Hindlimb muscle (tissue), 1 donor: ENCODE data around the gene OR13C3. TPM values are rescaled to one million over a fixed set of nuclear protein-coding genes. Genes with fewer than 3 reads are reported as not detected.
A peak's percentile ranks its signal among the peaks of the same experiment; 100 is the strongest.
"Not testable (repeated sequence)": the region's sequence is repeated elsewhere in the genome, so short reads cannot be mapped to it uniquely, and the experiment has no call there.

Experiments
- DNase-seq: peaks from one replicate; pipeline ENCODE4 v3.0.0-alpha.2; 2013
- polyA plus RNA-seq: library from polyadenylated mRNA; unstranded; fragments of 120-200 nt; gene quantifications from one replicate; pipeline ENCODE4 v1.2.1, GENCODE V29; 2013; ENCODE audit not compliant: insufficient read length

The OR13C3 gene
- not detected for polyA plus RNA-seq

DNA sequence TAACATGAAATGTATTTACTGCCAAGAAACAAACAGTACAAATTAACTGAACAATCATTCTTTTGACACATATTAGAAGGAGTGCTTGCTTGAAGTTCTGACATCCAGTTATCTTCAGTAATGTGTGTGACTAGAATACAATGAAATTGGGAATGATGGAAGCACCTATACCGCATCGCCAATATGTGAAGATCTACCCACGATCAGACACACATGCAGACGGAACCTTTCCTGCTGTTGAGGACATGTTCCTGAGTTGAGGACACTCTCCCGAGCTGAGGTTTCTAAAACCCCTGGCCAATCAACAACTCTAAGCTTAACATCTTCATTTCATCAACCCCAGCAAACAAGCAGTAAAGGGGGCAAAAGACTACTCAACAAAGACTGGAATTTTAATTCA lies at the start of gene OR13C3:
OR13C3 (minus strand) TSS at position 101 of the 400 bp plus-strand sequence. CDS start 133 bp downstream, outside the sequence.
- DNase-seq, result no peak

DNA sequence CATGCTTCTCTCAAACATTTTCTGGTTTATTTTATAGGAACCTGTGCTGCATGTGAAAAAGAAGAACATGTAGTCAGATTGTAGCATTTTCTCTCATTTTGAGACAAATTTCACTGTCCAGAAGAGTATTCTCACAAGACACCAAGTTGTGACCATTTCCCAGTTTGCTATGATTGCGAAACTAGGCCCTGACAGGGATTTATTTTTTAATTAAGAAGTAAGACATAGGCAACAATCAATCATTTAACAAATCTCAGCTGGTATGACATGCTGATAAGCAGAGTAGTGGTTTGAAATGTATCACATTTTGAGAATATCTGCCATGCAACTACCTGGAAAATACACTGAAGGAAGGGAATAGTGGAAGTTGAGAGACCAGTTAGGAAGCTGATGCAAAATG lies 43.9 kb upstream of the OR13C3 start:
- no peak for DNase-seq

DNA sequence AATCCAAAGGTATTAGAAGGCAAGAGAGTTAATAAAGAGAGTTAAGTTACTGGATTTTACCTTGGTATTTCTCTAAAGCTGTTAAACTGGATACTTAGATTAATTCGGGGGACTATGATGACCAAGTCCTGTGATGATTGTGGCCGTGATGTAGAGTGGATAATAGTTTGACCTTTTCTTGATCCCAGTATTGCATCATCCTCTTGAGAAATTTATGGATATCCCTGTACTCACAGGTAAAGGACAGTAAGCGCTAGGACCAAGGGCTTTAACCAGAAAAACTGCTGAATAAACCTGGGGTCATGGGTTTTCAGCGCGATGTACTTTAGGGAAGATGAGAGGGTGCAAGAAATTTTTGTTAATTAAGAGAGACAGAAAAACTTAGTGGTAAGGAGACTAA lies 40.6 kb upstream of the OR13C3 start:
- no peak for DNase-seq

DNA sequence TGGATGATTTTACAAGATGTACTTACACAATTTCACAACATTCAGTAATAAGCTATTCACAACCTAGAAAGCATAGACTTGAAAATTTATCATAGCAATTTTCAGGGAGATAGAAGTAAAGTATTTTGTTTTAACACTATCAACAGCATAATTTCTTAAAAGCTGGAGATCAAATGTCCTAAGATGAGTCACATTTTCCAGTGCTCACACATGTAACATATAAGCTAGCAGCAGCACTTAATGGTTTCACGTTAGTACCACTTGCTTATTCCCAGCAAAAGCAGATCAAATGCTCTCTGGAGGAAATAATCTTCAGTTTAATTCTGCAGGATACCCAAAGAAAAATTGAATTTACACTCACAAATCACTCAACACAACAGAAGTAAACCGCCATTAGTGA lies 38.8 kb upstream of the OR13C3 start:
- DNase-seq, result no peak

DNA sequence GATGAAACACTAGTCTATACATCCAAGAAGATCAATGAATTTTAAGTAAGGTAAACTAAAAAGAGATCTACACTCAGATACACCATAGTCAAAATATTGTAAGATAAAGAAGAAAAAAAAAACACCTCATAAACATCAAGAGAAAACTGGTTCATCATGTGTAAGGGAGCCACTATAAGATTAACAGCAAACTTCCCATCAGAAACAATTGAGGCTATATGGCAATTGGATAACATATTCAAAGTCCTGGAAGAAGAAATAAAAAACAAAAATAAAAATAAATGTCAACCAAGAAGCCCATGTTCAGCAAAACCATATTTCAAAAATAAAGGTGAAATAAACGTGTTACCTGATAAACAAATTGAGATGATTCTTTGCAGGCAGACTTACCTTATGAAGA lies 36.0 kb upstream of the OR13C3 start:
- no peak for DNase-seq

DNA sequence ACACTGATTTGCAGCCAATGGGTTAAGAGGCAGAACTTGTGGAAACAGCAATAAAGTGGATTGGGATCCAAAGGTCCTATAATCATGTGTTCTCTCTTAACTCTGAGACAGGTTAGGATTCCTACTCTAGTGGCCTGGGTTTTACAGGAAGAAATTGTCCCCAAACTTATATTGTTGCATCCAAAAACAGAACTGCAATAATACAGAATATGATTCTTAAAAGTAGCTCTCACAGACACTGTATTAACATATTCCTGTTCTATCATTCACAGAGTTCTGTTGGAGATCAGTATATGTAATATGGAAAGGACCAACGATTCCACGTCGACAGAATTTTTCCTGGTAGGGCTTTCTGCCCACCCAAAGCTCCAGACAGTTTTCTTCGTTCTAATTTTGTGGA lies 32.2 kb upstream of the OR13C3 start, which contains the start of gene OR13C8:
OR13C8 (plus strand) TSS at position 301 of the 400 bp plus-strand sequence; CDS start at position 301, 0 bp downstream.
- DNase-seq, result no peak

DNA sequence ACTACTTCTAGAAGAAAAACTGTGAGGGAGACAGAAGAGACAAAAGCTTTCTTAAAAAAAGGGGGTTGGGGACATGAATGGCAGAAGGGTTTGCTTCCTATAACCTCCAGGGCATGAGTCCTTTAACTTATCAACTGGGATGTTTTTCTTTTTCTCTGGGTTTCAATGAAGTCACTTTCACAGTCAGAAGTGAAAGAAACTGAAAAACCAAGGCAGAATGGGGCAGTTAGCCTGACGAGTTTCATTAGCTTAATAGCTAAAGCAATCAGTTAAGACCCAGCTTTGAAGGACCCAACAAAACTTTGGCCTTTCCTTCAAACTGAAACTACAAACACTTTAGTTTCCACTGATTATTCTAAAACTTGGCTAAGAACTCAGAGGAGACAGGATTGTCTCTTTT lies 27.7 kb upstream of the OR13C3 start:
- no peak for DNase-seq

DNA sequence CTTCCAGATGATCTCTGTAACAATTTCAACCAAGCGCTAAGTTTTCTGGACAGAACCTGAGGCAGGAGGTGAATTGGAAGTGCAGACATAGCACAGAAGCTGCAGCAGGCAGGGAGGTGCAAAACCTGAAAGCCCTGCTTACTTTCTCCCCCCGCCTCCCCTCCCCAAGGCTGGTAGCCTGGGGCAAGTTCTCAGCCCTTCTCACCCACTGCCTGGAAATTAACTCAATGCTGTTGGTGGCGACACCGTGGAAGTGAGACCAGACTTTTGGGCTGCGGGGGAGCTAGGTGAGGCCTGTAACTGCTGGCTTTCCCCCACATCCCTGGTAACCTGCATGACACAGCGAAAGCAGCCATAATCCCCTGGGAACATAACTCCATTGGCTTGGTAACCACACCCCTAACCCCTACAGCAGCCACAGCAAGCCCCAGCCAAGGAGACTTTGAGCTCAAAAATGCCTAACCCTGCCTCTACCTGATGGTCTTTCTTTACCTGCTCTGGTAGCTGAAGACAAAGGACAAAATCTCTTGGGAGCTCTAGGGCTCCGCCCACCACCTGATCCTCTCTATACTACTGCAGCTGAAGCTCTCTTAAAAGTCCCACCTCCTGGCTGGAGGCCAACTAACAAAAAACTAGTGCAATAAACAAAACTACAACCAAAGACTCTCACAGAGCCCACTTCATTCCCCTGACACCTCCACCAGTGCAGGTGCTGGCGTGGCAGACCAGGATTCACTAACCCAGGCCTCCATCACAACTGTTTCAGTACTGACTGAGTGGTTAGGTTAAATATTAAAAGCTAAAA lies 20.4 kb upstream of the OR13C3 start:
- no peak for DNase-seq

DNA sequence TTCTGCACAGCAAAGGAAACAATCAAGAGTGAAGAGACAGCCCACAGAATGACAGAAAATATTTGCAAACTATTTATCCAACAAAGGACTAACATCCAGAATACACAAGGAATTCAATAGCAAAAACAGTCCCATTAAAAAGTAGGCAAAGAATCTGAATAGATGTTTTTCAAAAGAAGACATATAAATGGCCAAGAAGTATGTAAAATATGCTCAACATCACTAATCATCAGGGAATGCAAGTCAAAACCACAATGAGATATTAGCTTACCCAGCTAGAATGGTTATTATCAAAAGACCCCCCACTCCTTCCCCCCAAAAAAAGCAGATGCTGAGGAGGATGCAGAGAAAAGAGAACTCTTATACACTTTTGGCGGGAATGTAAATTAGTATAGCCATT lies 18.9 kb upstream of the OR13C3 start:
- DNase-seq, result no peak

DNA sequence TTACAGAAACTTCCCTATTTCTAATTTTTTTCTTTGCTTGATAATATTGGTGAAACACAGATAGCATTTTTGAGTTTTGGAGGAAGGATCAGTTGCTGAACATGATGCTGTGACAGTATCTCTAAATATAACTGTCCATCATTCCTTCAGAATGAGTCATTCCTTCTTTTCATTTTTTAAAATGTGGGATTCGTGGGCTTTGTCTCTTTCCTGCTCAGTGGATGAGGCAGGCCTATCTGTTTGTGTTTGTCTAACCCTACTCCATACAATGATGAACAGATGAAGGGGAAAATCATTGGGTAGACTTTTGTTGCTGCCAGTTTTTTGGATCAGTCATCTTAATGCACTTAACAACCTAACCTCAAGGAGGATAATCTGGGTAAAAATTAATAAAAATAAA lies 16.6 kb upstream of the OR13C3 start:
- no peak for DNase-seq

DNA sequence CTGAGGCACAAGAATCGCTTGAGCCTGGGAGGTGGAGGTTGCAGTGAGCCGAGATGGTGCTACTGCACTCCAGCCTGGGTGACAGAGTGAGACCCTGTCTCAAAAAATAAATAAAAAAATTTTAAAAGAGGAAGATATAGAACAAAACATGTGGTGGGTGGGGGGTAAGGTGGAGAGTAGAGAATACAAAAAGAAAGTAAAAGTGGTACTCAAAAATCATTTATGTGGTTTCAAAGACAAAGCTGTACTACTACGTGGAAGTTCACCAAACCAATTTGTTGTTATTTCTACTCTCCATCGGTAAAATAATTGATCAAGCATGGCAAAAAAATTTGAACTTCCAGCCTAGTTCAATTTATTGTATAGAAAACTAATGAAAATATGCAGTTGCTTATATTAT lies 8.0 kb upstream of the OR13C3 start:
- DNase-seq, result no peak

DNA sequence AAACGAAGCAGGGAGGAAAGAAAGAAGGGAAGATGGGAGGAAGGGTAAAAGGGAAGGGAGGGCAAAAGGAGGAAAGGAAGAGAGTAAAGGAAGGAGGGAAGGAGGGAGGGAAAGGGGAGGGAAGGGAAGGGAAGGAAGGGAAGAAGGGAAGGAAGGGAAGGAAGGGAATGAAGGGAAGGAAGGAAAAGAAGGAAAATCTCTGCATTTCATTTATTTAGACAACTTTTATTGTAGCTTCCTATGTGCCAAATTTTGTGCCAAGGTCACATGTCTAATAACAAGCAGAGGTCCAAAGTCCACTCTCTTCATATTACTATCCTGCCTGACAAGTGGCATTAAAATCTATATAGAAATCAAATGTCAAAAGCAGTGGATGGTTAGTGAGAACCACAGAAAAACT lies 2.6 kb upstream of the OR13C3 start:
- DNase-seq, result no peak

DNA sequence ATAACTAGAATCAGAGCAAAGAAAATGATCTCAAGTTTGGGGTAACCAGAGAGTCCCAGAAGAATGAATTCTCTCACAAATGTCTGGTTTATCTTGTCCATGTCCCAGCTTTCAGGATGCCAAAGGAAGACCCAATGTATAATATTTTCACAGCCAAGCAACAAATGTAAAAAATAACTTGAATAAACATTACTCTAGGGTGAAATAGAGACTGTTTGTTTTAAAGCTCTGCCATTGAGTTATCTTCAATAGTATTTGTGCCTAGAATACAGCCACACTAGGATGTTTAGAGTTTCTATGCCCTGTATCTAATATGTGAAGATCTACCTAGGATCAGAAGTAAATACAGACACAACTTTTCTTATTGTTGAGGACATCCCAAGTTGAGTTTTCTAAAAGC lies 9.5 kb downstream of the OR13C3 start, which contains the start of gene OR13C4:
OR13C4 (minus strand) TSS at position 101 of the 400 bp plus-strand sequence; CDS start at position 101, 0 bp downstream.
- no peak for DNase-seq

DNA sequence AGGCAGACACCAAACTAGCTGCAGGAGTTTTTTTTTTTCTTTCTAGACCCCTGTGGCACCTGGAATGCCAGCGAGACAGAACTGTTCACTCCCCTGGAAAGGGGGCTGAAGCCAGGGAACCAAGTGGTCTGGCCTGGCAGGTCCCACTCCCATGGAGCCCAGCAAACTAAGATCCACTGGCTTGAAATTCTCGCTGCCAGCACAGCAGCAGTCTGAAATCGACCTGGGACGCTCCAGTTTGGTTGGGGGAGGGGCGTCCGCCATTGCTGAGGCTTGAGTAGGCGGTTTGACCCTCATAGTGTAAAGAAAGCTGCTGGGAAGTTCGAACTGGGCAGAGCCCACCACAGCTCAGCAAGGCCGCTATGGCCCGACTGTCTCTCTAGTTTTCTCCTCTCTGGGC lies 16.4 kb downstream of the OR13C3 start:
- DNase-seq, result not testable (repeated sequence)

DNA sequence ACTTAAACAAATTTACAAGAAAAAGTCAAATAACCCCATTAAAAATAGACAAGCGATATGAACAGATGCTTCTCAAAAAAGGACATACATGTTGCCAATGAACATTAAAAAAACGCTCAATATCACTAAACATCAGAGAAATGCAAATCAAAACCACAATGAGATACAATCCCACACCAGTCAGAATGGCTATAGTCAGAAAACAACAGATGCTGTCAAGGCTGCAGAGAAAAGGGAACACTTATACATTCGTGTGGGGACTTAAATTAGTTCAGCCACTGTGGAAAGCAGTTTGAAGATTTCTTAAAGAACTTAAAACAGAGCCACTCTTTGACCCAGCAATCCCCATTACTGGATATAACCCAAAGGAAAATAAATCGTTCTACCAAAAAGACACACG lies 21.8 kb downstream of the OR13C3 start:
- DNase-seq, result no peak

DNA sequence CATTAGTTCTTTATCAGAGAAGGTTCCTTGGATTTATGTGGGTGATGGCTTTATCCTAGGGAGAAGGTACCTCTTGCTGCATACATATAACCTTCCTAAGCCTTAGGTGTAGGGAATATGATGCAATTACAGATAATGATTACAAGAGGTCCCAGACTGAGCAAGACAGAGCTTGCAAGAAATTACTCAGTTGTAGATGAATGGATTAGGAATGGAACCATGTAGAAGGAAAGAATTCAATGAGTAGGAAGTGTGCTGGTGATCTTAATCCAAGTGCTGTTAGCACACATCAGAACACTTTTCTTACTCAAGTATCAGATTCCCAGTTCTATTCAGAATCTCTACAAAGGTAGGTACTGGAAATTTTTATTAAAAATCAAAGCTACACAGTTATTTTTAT lies 30.1 kb downstream of the OR13C3 start:
- DNase-seq, result no peak

DNA sequence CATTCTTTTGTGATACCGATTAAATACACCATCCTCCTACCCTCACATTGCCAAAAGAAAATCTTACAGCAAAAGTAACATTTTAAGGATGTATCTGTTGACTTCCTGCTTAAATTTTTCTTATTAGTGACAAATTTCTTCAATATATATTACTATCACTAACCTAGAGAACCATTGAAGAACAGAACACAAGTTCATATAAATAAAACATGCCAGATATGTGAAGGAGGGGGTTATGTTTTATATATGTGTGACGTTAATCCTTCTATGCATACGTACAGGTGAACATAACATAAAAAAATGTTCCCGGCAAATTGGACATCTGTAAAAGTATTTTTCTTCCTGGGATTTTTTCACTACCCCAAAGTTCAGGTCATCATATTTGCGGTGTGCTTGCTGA lies 32.7 kb downstream of the OR13C3 start, which contains the start of gene OR13F1:
OR13F1 (plus strand) TSS at position 301 of the 400 bp plus-strand sequence; CDS start at position 301, 0 bp downstream.
- no peak for DNase-seq

DNA sequence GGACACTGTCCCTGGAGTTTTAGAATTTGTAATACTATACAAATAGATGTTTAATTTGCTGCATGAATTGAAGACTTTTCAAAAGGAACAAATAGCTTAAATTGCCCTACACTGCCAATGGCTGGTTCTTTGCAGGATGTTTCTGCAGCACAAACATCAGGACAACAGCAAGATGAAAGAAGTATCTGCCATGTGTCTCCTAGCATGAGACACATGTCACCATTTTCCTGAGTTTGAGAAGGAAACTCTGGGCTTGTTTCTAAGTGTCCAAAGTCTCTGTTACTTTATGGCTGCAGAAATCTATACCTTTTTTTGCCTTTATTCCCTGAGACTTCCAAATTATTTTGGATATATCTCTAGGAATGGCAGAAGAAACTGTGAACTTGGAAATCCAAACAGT lies 33.2 kb downstream of the OR13C3 start:
- DNase-seq, result no peak

DNA sequence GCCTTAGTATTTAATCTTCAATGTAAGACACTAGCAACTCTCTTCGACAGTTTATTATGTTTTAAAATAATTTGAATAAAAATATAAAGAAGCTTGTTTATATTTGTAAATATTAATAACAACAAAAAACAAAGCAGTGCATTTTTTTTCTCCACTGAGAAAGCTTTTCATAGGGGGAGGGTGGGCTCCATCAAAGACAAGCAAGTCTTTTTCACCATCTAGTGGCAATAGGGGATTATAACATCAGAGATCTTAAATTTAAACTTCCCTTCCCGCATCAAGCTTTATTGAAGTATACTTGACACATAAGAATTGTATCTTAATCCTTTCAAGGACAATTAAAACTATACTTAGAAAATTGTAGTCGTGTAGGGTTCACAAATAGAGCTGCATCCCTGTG lies 41.8 kb downstream of the OR13C3 start:
- peak; percentile 14 for DNase-seq

Other genes starting within 250 kb of the OR13C3 start
- not detected for gene OR13F1, start 32.6 kb downstream of the OR13C3 start, polyA plus RNA-seq
- not detected for gene OR13C4, start 9.6 kb downstream of the OR13C3 start, polyA plus RNA-seq
- not detected for gene OR13C8, start 32.3 kb upstream of the OR13C3 start, polyA plus RNA-seq
- gene OR13C5, start 62.6 kb upstream of the OR13C3 start, polyA plus RNA-seq, result not detected
- gene OR13C2, start 68.8 kb upstream of the OR13C3 start, polyA plus RNA-seq, result not detected
- not detected for gene OR13C9, start 81.3 kb upstream of the OR13C3 start, polyA plus RNA-seq
- gene OR13D1, start 157.7 kb upstream of the OR13C3 start, polyA plus RNA-seq, result not detected
- 61.5 TPM for gene NIPSNAP3A, start 210.8 kb upstream of the OR13C3 start, polyA plus RNA-seq
- 23.6 TPM for gene NIPSNAP3B, start 227.3 kb upstream of the OR13C3 start, polyA plus RNA-seq